Stimulated activated CD4-positive, alpha-beta T cell treated with anti-CD3 and anti-CD28 coated beads, TNF-alpha, amount 100 ng/mL, for 1 hour (primary cell): ENCODE data around the gene ZFHX3.

Source experiments
- DNase-seq, 3 donors: peaks; one replicate each; pipeline ENCODE4 v3.0.0-alpha.2; 2020; ENCODE audit warnings: low read depth in 3 of 3, low spot score in 1 of 3

Gene ZFHX3

DNA sequence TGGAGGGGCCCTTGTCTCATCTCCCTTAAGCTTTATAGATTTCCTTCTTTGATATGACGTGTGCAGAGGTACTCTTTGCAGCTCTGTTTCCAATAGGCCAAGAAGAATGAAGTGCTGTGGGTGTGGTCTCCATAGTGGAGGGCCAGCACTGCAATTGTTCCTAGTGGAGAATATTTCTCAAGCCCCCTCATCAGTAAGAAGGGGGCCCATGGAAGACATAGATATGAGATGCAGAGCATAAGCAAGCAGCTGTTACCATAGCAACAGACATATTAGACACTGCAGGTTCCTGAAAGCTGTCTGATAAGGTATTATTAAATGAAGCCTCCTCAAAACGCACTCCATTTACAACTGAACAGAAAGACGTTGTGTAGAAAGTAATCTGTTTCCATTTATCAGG lies 240.7 kb downstream of the ZFHX3 start:
- DNase-seq: no peak

GRCh38 chr16:72805486-72805885 lies 242.4 kb downstream of the ZFHX3 start:
- DNase-seq: no peak

- DNase-seq: no peak
Measured at GRCh38 chr16:72800524-72801161, 247.3 kb downstream of the ZFHX3 start.

- no peak for DNase-seq
Measured at GRCh38 chr16:72798264-72798663, 249.7 kb downstream of the ZFHX3 start.

GRCh38 chr16:72797621-72798020 lies 250.3 kb downstream of the ZFHX3 start:
- no peak for DNase-seq

- no peak for DNase-seq
Measured at GRCh38 chr16:72796222-72796621, 251.7 kb downstream of the ZFHX3 start.

DNA sequence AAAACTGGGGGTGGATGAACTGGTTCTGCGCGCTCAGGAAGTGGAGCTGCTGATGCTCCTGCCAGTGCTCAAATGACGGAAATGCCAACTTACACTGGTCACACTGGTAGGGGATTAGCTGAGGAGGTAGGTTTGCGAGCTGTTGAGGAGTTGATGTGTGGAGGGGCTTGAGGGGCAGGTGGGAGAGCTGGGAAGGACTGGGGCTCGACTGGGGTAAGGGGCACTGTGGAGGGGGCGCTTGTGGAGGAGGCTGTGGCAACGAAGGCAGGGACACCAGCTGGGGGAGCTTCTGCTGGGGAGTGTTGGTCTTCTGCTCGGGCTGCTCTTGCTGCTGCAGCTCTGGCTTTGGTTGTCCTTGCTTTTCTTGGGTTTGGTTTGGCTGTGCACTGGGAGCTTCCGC lies 252.9 kb downstream of the ZFHX3 start:
- DNase-seq: no peak

DNA sequence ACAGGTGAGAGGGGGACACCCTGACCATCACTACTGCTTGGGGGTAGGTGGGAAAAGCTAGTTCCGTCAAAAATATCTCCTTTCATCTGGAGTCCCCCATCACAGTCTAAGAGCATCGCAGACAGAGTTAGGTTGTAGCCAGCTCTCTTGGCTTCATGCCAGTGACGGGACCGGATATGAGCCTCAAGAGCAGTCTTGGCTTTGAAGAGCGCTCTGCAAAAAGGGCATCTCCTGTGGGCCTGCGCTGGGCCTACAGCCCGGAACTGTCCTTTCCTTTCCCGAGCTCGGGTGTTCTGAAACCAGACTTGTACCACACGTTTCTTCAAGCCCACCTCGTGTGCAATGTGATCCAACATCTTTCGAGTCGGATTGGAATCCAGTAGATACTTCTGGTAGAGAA lies 253.6 kb downstream of the ZFHX3 start:
- DNase-seq: no peak

- no peak for DNase-seq
Measured at GRCh38 chr16:72793716-72794115, 254.2 kb downstream of the ZFHX3 start.

DNA sequence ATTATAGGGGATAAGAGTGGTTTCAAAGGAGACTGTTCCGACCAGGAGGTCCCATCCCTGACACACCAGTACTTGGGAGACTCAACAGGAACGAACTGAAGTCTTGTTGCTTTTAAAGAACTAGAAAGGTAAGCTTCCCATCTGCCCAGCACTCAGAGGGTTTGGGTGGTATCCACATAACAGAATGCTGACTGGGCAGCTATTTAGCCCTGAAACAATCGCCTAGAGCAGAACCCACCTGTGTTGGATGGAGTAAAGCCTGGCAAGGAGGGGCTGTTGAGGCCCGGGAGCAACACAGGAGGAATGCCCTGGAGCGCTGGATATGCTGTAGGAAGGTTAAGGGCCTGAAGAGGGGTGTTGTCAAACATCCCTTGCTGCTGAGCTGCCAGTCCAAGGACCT lies 254.9 kb downstream of the ZFHX3 start:
- no peak for DNase-seq

- DNase-seq: no peak
Measured at GRCh38 chr16:72791786-72792185, 256.1 kb downstream of the ZFHX3 start.

DNA sequence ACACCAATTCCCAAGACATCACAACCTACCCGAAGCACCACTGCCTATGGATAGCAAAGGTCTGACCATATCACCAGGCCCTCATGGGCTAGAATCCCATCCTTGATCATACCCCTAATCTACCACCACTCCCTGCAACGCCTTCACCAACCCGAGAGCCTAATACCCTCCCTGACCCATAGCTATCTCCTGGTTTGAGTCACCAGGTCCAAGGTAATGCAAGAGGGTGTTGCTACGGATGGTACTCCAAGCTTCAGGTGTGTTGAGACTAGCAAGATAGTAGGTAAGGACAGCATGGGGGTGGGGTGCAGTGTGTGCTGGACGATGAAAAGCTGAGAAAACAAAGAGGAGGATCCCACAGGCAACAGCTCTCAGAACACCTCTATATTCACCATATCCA lies 258.0 kb downstream of the ZFHX3 start:
- DNase-seq: no peak

GRCh38 chr16:72789465-72789864 lies 258.5 kb downstream of the ZFHX3 start:
- no peak for DNase-seq

DNA sequence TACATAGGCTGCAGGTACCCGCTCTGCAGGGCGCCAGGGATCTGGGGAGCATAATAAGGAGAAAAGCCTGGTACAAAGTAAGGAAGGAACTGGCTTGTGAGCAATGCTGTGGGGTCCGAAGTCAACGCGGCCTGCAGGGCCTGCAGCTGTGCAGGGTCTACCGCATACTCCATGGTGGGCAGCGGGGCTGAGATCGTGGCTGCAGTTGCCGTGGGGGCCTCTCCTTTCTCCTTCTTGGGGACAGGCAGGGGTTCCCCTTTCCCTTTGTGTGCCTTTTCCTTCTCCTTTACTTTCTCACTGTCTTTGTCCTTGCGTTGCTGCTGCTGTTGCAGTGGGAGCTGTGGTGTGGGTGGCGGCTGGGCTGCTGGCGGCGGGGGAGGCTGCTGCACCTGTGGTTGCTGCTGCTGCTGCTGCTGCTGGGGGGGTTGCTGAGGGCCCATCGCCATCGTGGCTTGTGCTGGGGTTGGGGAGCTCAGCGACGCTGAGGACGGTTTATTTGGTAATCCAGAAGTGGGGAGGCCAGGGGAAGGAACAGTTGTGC lies 259.6 kb downstream of the ZFHX3 start:
- no peak for DNase-seq

DNA sequence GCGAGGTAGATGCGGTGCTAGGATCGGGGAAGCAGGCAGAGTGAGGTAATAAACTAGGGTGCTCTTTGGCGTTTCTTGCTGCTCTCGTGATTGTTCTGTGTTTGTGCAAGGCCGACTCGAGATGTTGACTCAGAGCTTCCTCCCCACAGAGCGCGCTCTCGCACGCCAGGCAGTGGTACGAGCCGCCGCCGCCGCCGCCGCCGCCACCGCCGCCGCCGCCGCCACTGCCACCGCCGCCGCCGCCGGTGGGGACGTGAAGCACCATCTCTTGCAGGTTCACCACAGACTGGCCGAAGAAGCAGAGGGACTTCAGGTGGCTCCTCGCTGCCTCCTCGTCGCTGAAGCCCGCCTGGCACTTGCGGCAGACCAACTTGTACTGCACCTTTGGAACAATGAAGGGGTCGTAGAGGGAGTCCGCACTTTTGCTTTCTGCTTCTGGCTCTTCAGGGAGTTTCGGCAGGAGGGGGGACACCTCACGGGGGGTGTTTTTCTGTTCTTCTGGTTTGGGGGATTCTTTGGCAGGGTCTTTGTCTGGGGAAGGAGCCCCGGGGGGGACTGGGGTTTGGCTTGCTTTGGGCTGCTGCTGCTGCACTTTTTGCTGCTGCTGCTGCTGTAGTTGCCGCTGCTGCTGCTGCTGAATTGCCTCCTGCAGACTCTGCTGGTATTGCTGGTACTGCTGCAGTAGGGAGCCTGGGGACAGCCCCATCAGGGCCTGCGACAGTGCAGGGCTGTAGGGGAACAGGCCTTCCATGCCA lies 260.2 kb downstream of the ZFHX3 start:
- peak; percentile 8 to 44 (median 24) for DNase-seq

- DNase-seq: no peak
Measured at GRCh38 chr16:72787130-72787513, 260.8 kb downstream of the ZFHX3 start.

DNA sequence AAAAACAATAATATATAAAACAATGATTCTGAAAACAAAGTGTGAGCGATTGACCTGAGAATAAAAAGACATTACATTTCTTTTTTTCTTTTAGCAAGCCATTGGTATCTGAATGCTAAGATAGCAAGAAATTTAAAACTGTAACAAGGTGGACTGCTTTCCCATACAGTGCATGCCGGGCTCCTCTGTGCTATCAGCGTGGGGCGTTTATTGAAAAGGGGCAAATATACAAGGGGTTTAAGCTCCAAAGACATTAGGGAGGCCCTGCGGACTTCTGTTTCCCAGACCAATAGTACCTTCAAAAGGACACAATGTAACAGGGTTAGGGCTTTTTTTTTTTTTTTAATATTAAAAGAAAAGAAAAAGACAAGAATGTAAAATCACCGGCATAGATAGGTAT lies 261.3 kb downstream of the ZFHX3 start:
- no peak for DNase-seq

DNA sequence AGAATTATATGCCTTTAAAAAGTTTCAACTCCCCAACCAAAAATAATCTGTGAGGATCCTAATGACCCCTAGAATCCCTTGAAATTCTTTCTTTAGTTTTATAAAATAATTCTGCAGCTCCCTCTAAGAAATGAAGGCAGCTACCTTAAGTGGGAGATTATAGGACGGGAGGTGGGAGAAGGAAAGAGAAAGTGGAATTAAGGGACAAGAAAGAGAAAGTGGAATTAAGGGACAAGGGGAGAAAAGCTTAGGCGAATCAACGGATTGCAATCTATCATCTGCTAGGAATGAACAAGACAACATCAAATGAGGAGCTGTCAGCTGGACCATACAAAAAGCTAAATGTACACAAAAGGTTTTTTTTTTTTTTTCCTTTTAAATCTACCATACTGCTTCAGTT lies 262.0 kb downstream of the ZFHX3 start:
- DNase-seq: no peak

DNA sequence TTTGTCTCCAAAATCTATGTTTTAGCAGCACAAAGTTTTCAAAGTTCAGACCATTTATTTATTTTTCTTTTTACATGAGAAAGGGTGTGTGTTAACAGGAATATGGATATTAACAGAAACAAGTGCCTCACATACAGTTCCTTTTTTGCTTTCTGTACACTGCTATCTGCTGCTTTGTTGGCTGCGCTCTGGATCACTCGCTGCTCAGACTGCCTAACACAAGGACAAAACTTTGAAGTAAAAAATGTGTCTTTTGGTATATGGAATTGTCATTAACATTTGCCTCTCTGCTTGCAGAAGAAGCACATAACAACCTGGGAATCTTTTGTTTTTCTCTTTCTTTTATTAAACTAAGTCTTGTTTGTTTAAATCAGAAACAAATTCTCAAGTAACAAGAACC lies 262.8 kb downstream of the ZFHX3 start:
- no peak for DNase-seq

- no peak for DNase-seq
Measured at GRCh38 chr16:72783716-72784318, 264.1 kb downstream of the ZFHX3 start.

DNA sequence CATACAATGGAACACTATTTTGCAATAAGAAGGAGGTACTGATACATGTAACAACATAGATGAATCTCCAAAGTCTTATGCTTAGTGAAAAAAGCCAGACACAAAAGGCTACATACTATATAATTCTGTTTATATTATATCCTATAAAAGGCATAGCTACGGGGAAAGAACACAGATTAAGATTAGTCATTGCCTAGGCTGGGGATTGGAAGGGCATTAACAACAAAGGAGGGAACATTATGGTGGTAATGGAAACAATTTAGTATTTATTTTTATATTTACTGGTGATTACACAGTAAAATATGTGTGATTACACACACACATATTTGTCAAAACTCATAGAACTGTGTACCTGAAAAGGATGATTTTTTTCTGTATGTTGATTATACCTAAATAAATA lies 278.1 kb downstream of the ZFHX3 start:
- DNase-seq: no peak

- DNase-seq: no peak
Measured at GRCh38 chr16:72768591-72768990, 279.3 kb downstream of the ZFHX3 start.
